H1 (cell line): ENCODE measurements around the gene TMEM272. TPM values are rescaled to one million over a fixed set of nuclear protein-coding genes. Genes with fewer than 3 reads are reported as not detected.

Experiments
- CTCF ChIA-PET: fragments of 300-600 bp; sonication (Branson Sonifier 250); formaldehyde crosslinking; loops from one replicate; lab custom pipeline; 2021; ENCODE audit not compliant: partially characterized antibody; lab: Charles Lee
- POLR2A ChIA-PET: fragments of 300-600 bp; sonication (Branson Sonifier 250); formaldehyde crosslinking; loops from one replicate; lab custom pipeline; 2021; ENCODE audit warnings: inconsistent platforms; ENCODE audit not compliant: partially characterized antibody; lab: Charles Lee
- DNase-seq, 2 experiments: peaks; one replicate each; pipeline versions ENCODE4 v3.0.0 to v3.0.0-alpha.2; 2010 to 2022; ENCODE audit warnings: low spot score in 2 of 2, low read depth in 1 of 2, mixed read lengths in 1 of 2
- FAIRE-seq: peaks from 2 replicates; lab custom pipeline; 2011; peaks lifted over from hg19 to GRCh38; lab: Jason Lieb, UNC
- H2AFZ ChIP-seq: 2 replicates; pipeline ENCODE4 v1.8.1; 2012; ENCODE audit warnings: low read length, inconsistent platforms
- H2AK5ac ChIP-seq: 2 replicates; pipeline ENCODE4 v1.6.1; 2013; ENCODE audit warnings: low read depth, low read length
- H2BK120ac ChIP-seq: replicated peaks from 2 replicates; pipeline ENCODE3; 2013; ENCODE audit warnings: low read depth, low read length, inconsistent platforms
- H2BK12ac ChIP-seq: 2 replicates; pipeline ENCODE4 v1.6.1; 2013; ENCODE audit warnings: low read depth, low read length
- H2BK15ac ChIP-seq: 2 replicates; pipeline ENCODE4 v1.6.1; 2013; ENCODE audit warnings: low read length
- H2BK20ac ChIP-seq: 2 replicates; pipeline ENCODE4 v1.6.1; 2013; ENCODE audit warnings: low read length
- H2BK5ac ChIP-seq: 2 replicates; pipeline ENCODE4 v1.6.1; 2013; ENCODE audit warnings: low read depth, low read length
- H3K14ac ChIP-seq: 2 replicates; pipeline ENCODE4 v1.6.1; 2013; ENCODE audit warnings: inconsistent platforms; ENCODE audit not compliant: insufficient read length
- H3K18ac ChIP-seq: 2 replicates; pipeline ENCODE4 v1.6.1; 2013; ENCODE audit warnings: low read length; ENCODE audit errors: extremely low read depth
- H3K23ac ChIP-seq: 2 replicates; pipeline ENCODE4 v1.6.1; 2013; ENCODE audit warnings: inconsistent platforms; ENCODE audit not compliant: insufficient read length
- H3K23me2 ChIP-seq: 2 replicates; pipeline ENCODE4 v1.6.1; 2013; ENCODE audit warnings: low read depth, low read length
- H3K27ac ChIP-seq: 2 replicates; pipeline ENCODE4 v1.6.1; 2011; ENCODE audit warnings: low read depth, low read length, inconsistent platforms
- H3K27me3 ChIP-seq, 4 experiments: replicated peaks in 1 of 4; 1 replicate in 1 of 4; 2 replicates in 3 of 4; pipeline versions ENCODE4 v1.6.1 to v1.8.1; 2011 to 2013; ENCODE audit warnings: low read length in 3 of 4, mild to moderate bottlenecking in 3 of 4, inconsistent platforms in 2 of 4, mixed read lengths in 2 of 4, moderate library complexity in 1 of 4; ENCODE audit not compliant: control insufficient read depth in 3 of 4, insufficient read depth in 3 of 4; ENCODE audit errors: extremely low read depth in 1 of 4
- H3K36me3 ChIP-seq, 4 experiments: 2 replicates each; pipeline versions ENCODE4 v1.6.1 to v1.8.1; 2011 to 2013; ENCODE audit warnings: mild to moderate bottlenecking in 4 of 4, low read length in 3 of 4, moderate library complexity in 2 of 4, control low read depth in 1 of 4, inconsistent platforms in 1 of 4; ENCODE audit not compliant: insufficient read depth in 4 of 4, control insufficient read depth in 2 of 4
- H3K4ac ChIP-seq: replicated peaks from 2 replicates; pipeline ENCODE3; 2013; ENCODE audit warnings: low read length, low read depth, mixed read lengths, inconsistent platforms; ENCODE audit not compliant: insufficient read length
- H3K4me1 ChIP-seq, 4 experiments: replicated peaks in 1 of 4; 1 replicate in 1 of 4; 2 replicates in 3 of 4; pipeline versions ENCODE4 v1.6.1 to v1.8.1; 2011 to 2013; ENCODE audit warnings: low read length in 3 of 4, inconsistent platforms in 2 of 4, mixed read lengths in 1 of 4; ENCODE audit not compliant: insufficient read depth in 4 of 4, control insufficient read depth in 3 of 4
- H3K4me2 ChIP-seq, 2 experiments: 2 replicates each; pipeline versions ENCODE4 v1.6.1 to v1.8.1; 2011 to 2013; ENCODE audit warnings: low read depth in 2 of 2, low read length in 2 of 2, control low read depth in 1 of 2, inconsistent platforms in 1 of 2, mild to moderate bottlenecking in 1 of 2; ENCODE audit not compliant: insufficient read depth in 1 of 2
- H3K4me3 ChIP-seq, 4 experiments: fragments of 200-600, 300-600 bp in 1 of 4; sonication (generic), shearing (Covaris generic), sonication (Bioruptor Twin) in 1 of 4; 2 replicates each; pipeline versions ENCODE4 v1.5.1 to v1.8.1; 2011 to 2016; ENCODE audit warnings: low read length in 4 of 4, low read depth in 3 of 4, control low read depth in 2 of 4, inconsistent platforms in 2 of 4, mild to moderate bottlenecking in 2 of 4, mixed read lengths in 1 of 4, moderate library complexity in 1 of 4; ENCODE audit not compliant: insufficient read depth in 2 of 4; ENCODE audit errors: extremely low read depth in 1 of 4
- H3K56ac ChIP-seq: replicated peaks from 2 replicates; pipeline ENCODE3; 2013; ENCODE audit warnings: low read depth, mild to moderate bottlenecking, mixed read lengths, low read length, inconsistent platforms; ENCODE audit not compliant: insufficient read length
- H3K79me1 ChIP-seq: 2 replicates; pipeline ENCODE4 v1.6.1; 2013; ENCODE audit warnings: low read depth, low read length, control low read depth
- H3K79me2 ChIP-seq, 2 experiments: 2 replicates each; pipeline versions ENCODE4 v1.6.1 to v1.8.1; 2012 to 2013; ENCODE audit warnings: low read length in 2 of 2, mild to moderate bottlenecking in 2 of 2, inconsistent platforms in 1 of 2; ENCODE audit not compliant: insufficient read depth in 2 of 2, control insufficient read depth in 1 of 2
- H3K9ac ChIP-seq, 4 experiments: replicated peaks in 1 of 4; 1 replicate in 1 of 4; 2 replicates in 3 of 4; pipeline versions ENCODE4 v1.6.1 to v1.8.1; 2011 to 2013; ENCODE audit warnings: low read depth in 3 of 4, low read length in 3 of 4, control low read depth in 2 of 4, mild to moderate bottlenecking in 2 of 4, moderate library complexity in 2 of 4, inconsistent platforms in 1 of 4; ENCODE audit errors: extremely low read depth in 1 of 4
- H3K9me3 ChIP-seq, 2 experiments: 2 replicates each; pipeline versions ENCODE4 v1.6.1 to v1.8.1; 2012 to 2013; ENCODE audit warnings: mild to moderate bottlenecking in 2 of 2, moderate library complexity in 2 of 2, control low read depth in 1 of 2, inconsistent platforms in 1 of 2, low read depth in 1 of 2, low read length in 1 of 2, mixed read lengths in 1 of 2; ENCODE audit not compliant: insufficient read depth in 2 of 2
- H4K20me1 ChIP-seq, 2 experiments: replicated peaks in 1 of 2; 2 replicates each; pipeline versions ENCODE3 to v1.8.1; 2011 to 2013; ENCODE audit warnings: inconsistent platforms in 2 of 2, low read length in 2 of 2, mild to moderate bottlenecking in 1 of 2; ENCODE audit not compliant: insufficient read depth in 2 of 2, control insufficient read depth in 1 of 2
- H4K5ac ChIP-seq: 2 replicates; pipeline ENCODE4 v1.6.1; 2013; ENCODE audit warnings: low read length, low read depth, mixed read lengths, inconsistent platforms; ENCODE audit not compliant: insufficient read length
- H4K8ac ChIP-seq: 2 replicates; pipeline ENCODE4 v1.8.0; 2013; ENCODE audit warnings: mild to moderate bottlenecking, moderate library complexity, low read length, inconsistent platforms; ENCODE audit not compliant: insufficient read depth; ENCODE audit errors: extremely low read depth
- H4K91ac ChIP-seq: replicated peaks from 2 replicates; pipeline ENCODE3; 2013; ENCODE audit warnings: low read length, mixed read lengths, inconsistent platforms; ENCODE audit not compliant: insufficient read length
- ASH2L ChIP-seq: fragments of 200-600, 300-600 bp; sonication (generic); IDR thresholded peaks from one replicate; pipeline ENCODE4 v1.7.1; 2017; ENCODE audit warnings: low read length
- BACH1 ChIP-seq: IDR thresholded peaks from 2 replicates; pipeline ENCODE4 v1.6.1; 2012; ENCODE audit warnings: low read length, improper control_type of control experiment
- KDM4A ChIP-seq: IDR thresholded peaks from one replicate; pipeline ENCODE4 v1.7.1; 2012; ENCODE audit warnings: low read depth, mild to moderate bottlenecking, moderate library complexity, low read length, inconsistent platforms; ENCODE audit not compliant: severe bottlenecking
- NANOG ChIP-seq: IDR thresholded peaks from 2 replicates; pipeline ENCODE4 v1.6.1; 2011; ENCODE audit warnings: low read length, low read depth, mild to moderate bottlenecking, inconsistent platforms; ENCODE audit not compliant: insufficient read depth, poor library complexity, severe bottlenecking
- RAD21 ChIP-seq, 2 experiments: IDR thresholded peaks in 1 of 2; conservative IDR thresholded peaks in 1 of 2; 2 replicates each; pipeline ENCODE4 v1.6.1; 2011; ENCODE audit warnings: low read depth in 2 of 2, low read length in 2 of 2, improper control_type of control experiment in 1 of 2, inconsistent platforms in 1 of 2, mild to moderate bottlenecking in 1 of 2, moderate library complexity in 1 of 2
- SP4 ChIP-seq: IDR thresholded peaks from 2 replicates; pipeline ENCODE4 v1.6.1; 2012; ENCODE audit warnings: low read length, inconsistent platforms
- WGBS, 2 experiments: shearing (Covaris generic) in 1 of 2; methylation state at CpG; one replicate each; pipeline versions ENCODE4 v1.1.6 to v1.1.7; 2013 to 2015; ENCODE audit warnings: low lambda C conversion rate in 2 of 2, mixed read lengths in 2 of 2, inconsistent platforms in 1 of 2, low coverage in 1 of 2, missing lambda C conversion rate in 1 of 2; ENCODE audit not compliant: insufficient replicate concordance in 2 of 2, insufficient coverage in 1 of 2, insufficient read length in 1 of 2; ENCODE audit errors: extremely low coverage in 1 of 2, missing lambda C conversion rate in 1 of 2; 5-methylcytosine and 5-hydroxymethylcytosine counted together
- polyA plus RNA-seq, 7 experiments: library from polyadenylated mRNA; depleted of rRNA in 3 of 7; stranded (reverse) in 5 of 7; unstranded in 2 of 7; fragments of >200 nt in 5 of 7; fragments of 200-250 nt in 2 of 7; gene quantifications; 1 replicate in 5 of 7; 2 replicates in 1 of 7; 4 replicates in 1 of 7; pipeline versions ENCODE4 v1.2.1 to v1.2.3, GENCODE V29; 2011 to 2013; ENCODE audit warnings: missing spikeins in 2 of 7, mixed read lengths in 2 of 7
- total RNA-seq: library from RNA; stranded (reverse); fragmentation: NEBNext Ultra II Directional; extraction: Animal tissue kit (Norgen Biotek cat#: 25700); gene quantifications from 2 replicates; pipeline ENCODE4 v1.2.1, GENCODE V29; 2021

TMEM272 gene
- total and polyA plus RNA-seq, 2 of the 8 experiments (the other 6 are each of a cell fraction or from before 2014, with no cell fraction given) = 0.05 TPM; not detected in 1

DNA sequence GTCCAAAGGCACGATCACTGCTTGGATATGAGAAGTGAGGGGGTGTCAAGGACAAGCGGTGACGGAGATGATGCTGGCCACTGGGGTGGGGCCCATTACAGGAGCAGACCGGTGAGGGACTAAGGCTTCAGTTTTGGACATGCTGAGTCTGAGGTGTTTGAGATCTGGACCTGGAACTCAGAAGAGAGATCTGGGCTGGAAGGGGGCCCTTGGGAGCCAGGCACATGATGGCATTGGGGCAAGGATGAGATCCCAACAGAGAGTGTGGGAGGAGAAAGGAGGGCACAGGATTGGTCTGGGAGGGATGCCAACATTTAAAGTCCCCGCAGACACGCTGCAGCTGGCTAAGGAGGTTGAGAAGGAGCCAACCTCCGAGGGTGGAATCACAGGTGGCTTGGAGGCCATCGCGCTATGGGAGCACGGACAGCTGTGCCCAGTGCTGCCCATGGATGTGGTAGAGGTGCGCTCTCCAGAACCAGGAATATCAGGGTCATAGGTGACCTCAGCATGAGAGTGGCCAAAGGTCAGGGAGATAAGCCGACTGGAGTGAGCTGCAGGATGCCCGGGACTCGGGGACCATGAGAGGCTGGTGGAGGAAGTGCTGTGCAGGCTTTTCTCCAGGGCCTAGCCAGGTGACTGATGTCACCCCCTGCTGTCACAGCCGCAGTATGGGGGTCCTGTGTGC is 62.8 kb downstream of the TMEM272 start:
- Histone ChIP-seq H4K5ac (no peak overlapping the region), H4K91ac (no peak overlapping the region), H3K9me3 (no peaks in the 10 kb centered on the region), H3K79me2 (no peaks in the 10 kb centered on the region), H2BK120ac (no peak overlapping the region), H3K18ac (peak overlapping the region; percentile 16; the same call in 1 of the 2 replicates), H3K27ac (no peak overlapping the region), H2AFZ (no peak overlapping the region), H2BK12ac (peak overlapping the region; percentile 60; the same call in 1 of the 2 replicates), H3K36me3 (no peaks in the 10 kb centered on the region), H4K8ac (peak overlapping the region; percentile 25), H2BK5ac (no peak overlapping the region), H3K14ac (no peak overlapping the region), H2BK15ac (no peak overlapping the region), H3K23me2 (no peaks in the 10 kb centered on the region), H3K4me1 (peaks cover 0 to 7% (median 0%) of the 10 kb centered on the region in 4 experiments; a peak in 2 of 7 replicates), H3K56ac (no peak overlapping the region), H3K4ac (no peak overlapping the region), H4K20me1 (no peaks in the 10 kb centered on the region), H3K23ac (no peak overlapping the region), H3K9ac (no peak overlapping the region; a peak in 1 of 7 replicates), H2BK20ac (no peak overlapping the region), H3K27me3 (no peaks in the 10 kb centered on the region; a peak in 1 of 7 replicates), H3K4me3 (no peak overlapping the region), H3K4me2 (no peak overlapping the region), H2AK5ac (no peak overlapping the region), H3K79me1 (no peaks in the 10 kb centered on the region; the same call in 1 of the 2 replicates)
- DNase-seq (no peak), FAIRE-seq (no peak)
- TF ChIP-seq KDM4A (no peak), ASH2L (no peak), RAD21 (IDR thresholded peaks at IDR 0.05 in 1 of 2, conservative IDR thresholded peaks at IDR 0.05 in 1 of 2; ENCODE audit: low read depth in 2 of 2, low read length in 2 of 2) (no peak), BACH1 (no peak), SP4 (no peak), NANOG (no peak)
- WGBS, 2 experiments = 95% methylated on average over 15 of the region's 15 CpGs; no CpG with 5 or more reads in 1 of the 2 experiments
- ChIA-PET POLR2A (interaction anchor here (1.9 to 3.3 kb wide), 2 partner anchors 11 to 329 kb away, joined by 10 to 20 read pairs; partner anchors contain the start of gene INTS6), CTCF (interaction anchor here (1.0 to 11.3 kb wide), 15 partner anchors 8 to 341 kb away, joined by 3 to 123 read pairs (median 5); no protein-coding TSS in a partner anchor)
